Prostate gland (tissue), 2 donors: ENCODE data around the gene PGA4. TPM values are rescaled to one million over a fixed set of nuclear protein-coding genes. Genes with fewer than 3 reads are reported as not detected.

Source experiments
- DNase-seq: peaks from one replicate; pipeline ENCODE4 v3.0.0-alpha.2; 2019; ENCODE audit warnings: low spot score
- H3K27ac ChIP-seq, 2 donors: fragments of 200-600 bp; sonication (generic); 2 replicates each; pipeline ENCODE4 v1.5.1; 2017 to 2019
- H3K27me3 ChIP-seq: fragments of 200-600 bp; sonication (generic); replicated peaks from 2 replicates; pipeline ENCODE4 v1.5.1; 2019; ENCODE audit not compliant: insufficient read depth
- H3K36me3 ChIP-seq, 2 donors: fragments of 200-600 bp; sonication (generic); 1 replicate in 1 of 2; 2 replicates in 1 of 2; pipeline versions ENCODE4 v1.5.1 to v1.8.1; 2017 to 2019
- H3K4me1 ChIP-seq: fragments of 200-600 bp; sonication (generic); replicated peaks from 2 replicates; pipeline ENCODE4 v1.5.1; 2019
- H3K4me3 ChIP-seq, 2 donors: fragments of 200-600 bp; sonication (generic); 2 replicates each; pipeline ENCODE4 v1.5.1; 2017 to 2019
- H3K9me3 ChIP-seq: fragments of 200-600 bp; sonication (generic); 2 replicates; pipeline ENCODE4 v1.5.1; 2017
- POLR2A ChIP-seq: fragments of 450-650 bp; IDR thresholded peaks from one replicate; pipeline ENCODE4 v1.6.1; 2016; ENCODE audit warnings: antibody characterized with exemption, mild to moderate bottlenecking
- POLR2AphosphoS5 ChIP-seq: sonication (generic); formaldehyde crosslinking; IDR thresholded peaks from one replicate; pipeline ENCODE4 v1.6.1; 2017; ENCODE audit warnings: antibody characterized with exemption
- WGBS: methylation state at CpG from one replicate; pipeline ENCODE4 v1.1.5; 2018; 5-methylcytosine and 5-hydroxymethylcytosine counted together
- intact Hi-C: fragments of 100-400 bp; cut with DNase I; formaldehyde crosslinking; loops from one replicate; pipeline ENCODE4 v1.14.2; 2022
- total RNA-seq, 2 donors: library from RNA; depleted of rRNA; stranded (reverse); fragments of >200 nt; gene quantifications; one replicate each; pipeline ENCODE4 v1.1.0, GENCODE V29; 2016
- TF ChIP-seq, protein P1 (sequence below), 4 experiments: fragments of 200-600 bp in 2 of 4; fragments of 450-650 bp in 2 of 4; sonication (generic) in 2 of 4; IDR thresholded peaks; 1 replicate in 3 of 4; 2 replicates in 1 of 4; pipeline ENCODE4 v1.5.1; 2016 to 2019; ENCODE audit warnings: antibody characterized with exemption in 4 of 4, mild to moderate bottlenecking in 2 of 4, moderate library complexity in 2 of 4

Gene PGA4
- total RNA-seq, 2 donors from 2014 or later = not detected

DNA sequence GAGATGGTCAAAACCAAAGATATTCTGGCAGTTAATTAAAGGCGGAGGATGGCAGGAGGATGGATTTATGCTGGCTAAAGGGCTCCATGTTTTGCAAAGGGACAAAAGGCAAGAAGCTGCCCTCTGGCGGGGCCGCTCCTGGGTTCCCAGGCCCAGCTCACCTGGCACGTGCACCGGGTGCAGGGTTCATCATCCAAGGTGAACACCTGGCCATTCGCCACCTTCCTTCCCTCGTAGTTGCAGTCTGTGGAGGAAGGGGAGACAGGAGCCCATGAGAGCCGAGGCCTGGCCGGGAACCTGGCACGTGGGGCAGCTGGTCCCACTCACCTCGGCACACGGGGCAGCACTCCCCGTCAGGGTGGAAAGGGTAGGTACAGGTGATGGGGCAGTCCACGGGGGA lies 42.6 kb downstream of the PGA4 start:
- 90% methylated on average over 13 of the region's 14 CpGs for WGBS
- Histone ChIP-seq H3K4me1 (no peaks in the 10 kb centered on the region), H3K27me3 (no peaks in the 10 kb centered on the region), H3K36me3 (no peaks in the 10 kb centered on the region), H3K4me3 (no peak overlapping the region), H3K27ac (no peak overlapping the region), H3K9me3 (no peaks in the 10 kb centered on the region)
- DNase-seq = no peak
- intact Hi-C loops = no loop called here
- no peak for TF ChIP-seq POLR2AphosphoS5
- TF ChIP-seq, protein P1, sequence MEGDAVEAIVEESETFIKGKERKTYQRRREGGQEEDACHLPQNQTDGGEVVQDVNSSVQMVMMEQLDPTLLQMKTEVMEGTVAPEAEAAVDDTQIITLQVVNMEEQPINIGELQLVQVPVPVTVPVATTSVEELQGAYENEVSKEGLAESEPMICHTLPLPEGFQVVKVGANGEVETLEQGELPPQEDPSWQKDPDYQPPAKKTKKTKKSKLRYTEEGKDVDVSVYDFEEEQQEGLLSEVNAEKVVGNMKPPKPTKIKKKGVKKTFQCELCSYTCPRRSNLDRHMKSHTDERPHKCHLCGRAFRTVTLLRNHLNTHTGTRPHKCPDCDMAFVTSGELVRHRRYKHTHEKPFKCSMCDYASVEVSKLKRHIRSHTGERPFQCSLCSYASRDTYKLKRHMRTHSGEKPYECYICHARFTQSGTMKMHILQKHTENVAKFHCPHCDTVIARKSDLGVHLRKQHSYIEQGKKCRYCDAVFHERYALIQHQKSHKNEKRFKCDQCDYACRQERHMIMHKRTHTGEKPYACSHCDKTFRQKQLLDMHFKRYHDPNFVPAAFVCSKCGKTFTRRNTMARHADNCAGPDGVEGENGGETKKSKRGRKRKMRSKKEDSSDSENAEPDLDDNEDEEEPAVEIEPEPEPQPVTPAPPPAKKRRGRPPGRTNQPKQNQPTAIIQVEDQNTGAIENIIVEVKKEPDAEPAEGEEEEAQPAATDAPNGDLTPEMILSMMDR (IDR thresholded peaks at IDR 0.05) = no peak
- TF ChIP-seq POLR2A = no peak

DNA sequence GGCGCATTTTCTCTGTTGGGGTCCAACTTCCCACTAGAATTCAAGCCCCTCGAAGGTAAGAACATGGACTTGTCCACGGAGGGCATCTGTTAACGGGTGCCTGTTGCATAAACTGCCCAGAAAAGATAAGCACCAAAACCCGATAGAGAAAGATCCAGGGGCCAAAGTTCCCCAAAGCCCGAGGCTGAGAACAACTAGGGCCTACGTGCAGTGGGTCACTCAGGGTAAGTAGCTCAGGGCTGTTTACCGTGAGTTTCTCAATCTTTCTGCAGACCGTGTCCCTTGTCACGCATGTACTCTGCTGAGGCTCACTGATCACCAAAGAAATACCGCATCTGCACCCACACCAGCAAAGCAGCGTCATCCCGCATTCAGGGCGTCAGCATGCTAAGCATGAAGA lies 43.2 kb downstream of the PGA4 start:
- Histone ChIP-seq H3K4me3 (no peak overlapping the region), H3K27me3 (no peaks in the 10 kb centered on the region), H3K27ac (no peak overlapping the region), H3K36me3 (no peaks in the 10 kb centered on the region), H3K4me1 (no peaks in the 10 kb centered on the region), H3K9me3 (no peaks in the 10 kb centered on the region)
- no peak for TF ChIP-seq POLR2A
- TF ChIP-seq, protein P1 (IDR thresholded peaks at IDR 0.05) = no peak
- no peak for TF ChIP-seq POLR2AphosphoS5
- WGBS = 94% methylated on average over 14 of the region's 14 CpGs
- no peak for DNase-seq
- intact Hi-C loops = no loop called here

- H3K27ac ChIP-seq = no peak overlapping the region
- WGBS = 85% methylated on average over 4 of the region's 4 CpGs
- TF ChIP-seq POLR2A (no peak), POLR2AphosphoS5 (no peak)
- TF ChIP-seq, protein P1 (IDR thresholded peaks at IDR 0.05) = no peak
- intact Hi-C loops = no loop called here
- H3K9me3 ChIP-seq = no peaks in the 10 kb centered on the region
- H3K4me3 ChIP-seq = no peak overlapping the region
- H3K27me3 ChIP-seq = no peaks in the 10 kb centered on the region
- no peaks in the 10 kb centered on the region for H3K4me1 ChIP-seq
- H3K36me3 ChIP-seq = no peaks in the 10 kb centered on the region
- no peak for DNase-seq
These were observed 44.5 kb downstream of the PGA4 start for GRCh38 chr11:61266602-61267001.

DNA sequence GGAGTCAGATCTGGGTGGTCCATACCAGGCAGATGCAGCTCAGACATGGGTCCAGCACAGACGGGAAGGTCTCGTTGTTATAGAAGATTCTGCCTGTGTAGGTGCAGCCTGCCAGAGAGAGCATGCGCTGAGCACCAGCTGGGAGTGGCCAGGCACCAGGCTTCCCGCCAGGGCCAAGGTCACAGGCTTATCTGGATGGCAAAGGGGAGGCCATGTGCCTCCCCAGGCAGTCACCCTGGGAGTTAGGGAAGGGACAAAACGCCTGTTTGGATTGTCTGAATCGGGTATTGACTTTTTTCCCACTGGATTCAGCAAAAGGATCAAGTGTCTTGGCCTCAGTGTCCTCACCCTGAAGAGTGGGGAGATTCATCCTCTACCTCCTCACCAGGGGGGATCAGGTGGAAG lies 45.3 kb downstream of the PGA4 start:
- Histone ChIP-seq H3K4me1 (no peaks in the 10 kb centered on the region), H3K36me3 (no peaks in the 10 kb centered on the region), H3K27ac (no peak overlapping the region), H3K27me3 (no peaks in the 10 kb centered on the region), H3K9me3 (no peaks in the 10 kb centered on the region), H3K4me3 (no peak overlapping the region)
- no peak for DNase-seq
- TF ChIP-seq, protein P1 (IDR thresholded peaks at IDR 0.05) = no peak
- TF ChIP-seq POLR2A (no peak), POLR2AphosphoS5 (no peak)
- intact Hi-C loops = no loop called here
- 83% methylated on average over 6 of the region's 6 CpGs for WGBS

GRCh38 chr11:61268588-61269250 lies 46.6 kb downstream of the PGA4 start:
- WGBS = 92% methylated on average over 15 of the region's 15 CpGs
- no peak for DNase-seq
- no peak for TF ChIP-seq POLR2AphosphoS5
- TF ChIP-seq, protein P1 (IDR thresholded peaks at IDR 0.05) = no peak
- TF ChIP-seq POLR2A = no peak
- Histone ChIP-seq H3K27me3 (no peaks in the 10 kb centered on the region), H3K4me1 (no peaks in the 10 kb centered on the region), H3K36me3 (no peaks in the 10 kb centered on the region), H3K27ac (no peak overlapping the region), H3K9me3 (no peaks in the 10 kb centered on the region), H3K4me3 (no peak overlapping the region)
- intact Hi-C loops = no loop called here
